ENCODE data around the gene NEK6.

Gene NEK6

DNA sequence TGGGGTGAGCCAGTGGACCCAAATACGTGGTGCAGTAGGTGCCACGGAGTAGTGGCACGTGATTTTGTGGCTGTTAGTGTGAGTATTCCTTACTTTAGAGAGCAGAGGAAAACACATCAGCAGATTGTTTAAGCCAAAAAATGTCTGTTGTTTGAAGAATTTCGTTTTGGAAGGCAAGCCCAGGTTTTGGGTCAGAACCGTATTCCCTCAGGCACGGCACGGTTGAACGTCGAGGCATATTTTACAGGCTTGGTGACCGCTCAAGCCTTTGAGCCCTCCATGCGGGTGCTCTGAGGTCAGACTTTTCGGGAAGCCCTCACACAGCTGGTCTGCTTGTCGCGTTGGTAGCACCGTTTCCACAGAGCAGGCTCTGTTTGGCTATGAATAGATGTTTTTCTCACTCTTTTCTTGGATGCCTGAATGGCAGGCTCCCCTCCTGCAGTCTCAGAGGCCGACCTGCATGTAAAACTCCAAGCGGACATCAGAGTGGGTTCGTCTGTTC lies 27.2 kb downstream of the NEK6 start:
- H3K27ac ChIP-seq (replicated peaks) = peak overlapping the region; percentile 82
- H3K4me3 ChIP-seq (replicated peaks; ENCODE audit: insufficient read depth, low read length) = no peak overlapping the region
- no peak for DNase-seq (ENCODE audit: low read depth in 1 of 2, low spot score in 1 of 2)

DNA sequence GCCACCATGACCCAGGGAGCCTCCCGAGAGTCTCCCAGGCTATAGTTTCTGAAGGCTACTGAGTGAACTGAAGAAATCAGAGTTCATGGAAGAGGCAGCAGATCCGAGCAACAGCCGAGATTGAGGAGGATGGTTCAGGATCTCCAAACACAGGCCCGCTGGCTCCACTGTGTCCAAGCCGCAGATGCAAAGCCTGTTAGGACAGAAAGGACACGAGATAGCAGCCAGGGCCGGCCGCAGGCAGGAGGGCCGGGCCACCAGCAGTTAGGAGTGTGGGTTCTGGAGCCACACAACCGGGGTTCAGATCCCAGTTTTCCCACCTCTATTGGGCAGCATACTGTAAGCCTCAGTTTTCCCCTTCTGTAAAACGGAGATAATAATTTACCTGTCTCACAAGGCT lies 27.7 kb downstream of the NEK6 start:
- H3K27ac ChIP-seq (replicated peaks) = peak overlapping the region; percentile 82
- DNase-seq (ENCODE audit: low read depth in 1 of 2, low spot score in 1 of 2) = no peak
- H3K27me3 ChIP-seq (ENCODE audit: insufficient read depth, poor library complexity, severe bottlenecking) = no peaks in the 10 kb centered on the region
- TF ChIP-seq, protein P1, sequence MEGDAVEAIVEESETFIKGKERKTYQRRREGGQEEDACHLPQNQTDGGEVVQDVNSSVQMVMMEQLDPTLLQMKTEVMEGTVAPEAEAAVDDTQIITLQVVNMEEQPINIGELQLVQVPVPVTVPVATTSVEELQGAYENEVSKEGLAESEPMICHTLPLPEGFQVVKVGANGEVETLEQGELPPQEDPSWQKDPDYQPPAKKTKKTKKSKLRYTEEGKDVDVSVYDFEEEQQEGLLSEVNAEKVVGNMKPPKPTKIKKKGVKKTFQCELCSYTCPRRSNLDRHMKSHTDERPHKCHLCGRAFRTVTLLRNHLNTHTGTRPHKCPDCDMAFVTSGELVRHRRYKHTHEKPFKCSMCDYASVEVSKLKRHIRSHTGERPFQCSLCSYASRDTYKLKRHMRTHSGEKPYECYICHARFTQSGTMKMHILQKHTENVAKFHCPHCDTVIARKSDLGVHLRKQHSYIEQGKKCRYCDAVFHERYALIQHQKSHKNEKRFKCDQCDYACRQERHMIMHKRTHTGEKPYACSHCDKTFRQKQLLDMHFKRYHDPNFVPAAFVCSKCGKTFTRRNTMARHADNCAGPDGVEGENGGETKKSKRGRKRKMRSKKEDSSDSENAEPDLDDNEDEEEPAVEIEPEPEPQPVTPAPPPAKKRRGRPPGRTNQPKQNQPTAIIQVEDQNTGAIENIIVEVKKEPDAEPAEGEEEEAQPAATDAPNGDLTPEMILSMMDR (IDR thresholded peaks at IDR 0.05; ENCODE audit: insufficient read depth, low read length) = no peak
- TF ChIP-seq GABPA (IDR thresholded peaks at IDR 0.05; ENCODE audit: low read depth) (no peak), POLR2AphosphoS5 (IDR thresholded peaks at IDR 0.05; ENCODE audit: low read depth) (no peak), SPI1 (IDR thresholded peaks at IDR 0.05; ENCODE audit: borderline replicate concordance, low read depth) (no peak)
- TF ChIP-seq, protein P2, sequence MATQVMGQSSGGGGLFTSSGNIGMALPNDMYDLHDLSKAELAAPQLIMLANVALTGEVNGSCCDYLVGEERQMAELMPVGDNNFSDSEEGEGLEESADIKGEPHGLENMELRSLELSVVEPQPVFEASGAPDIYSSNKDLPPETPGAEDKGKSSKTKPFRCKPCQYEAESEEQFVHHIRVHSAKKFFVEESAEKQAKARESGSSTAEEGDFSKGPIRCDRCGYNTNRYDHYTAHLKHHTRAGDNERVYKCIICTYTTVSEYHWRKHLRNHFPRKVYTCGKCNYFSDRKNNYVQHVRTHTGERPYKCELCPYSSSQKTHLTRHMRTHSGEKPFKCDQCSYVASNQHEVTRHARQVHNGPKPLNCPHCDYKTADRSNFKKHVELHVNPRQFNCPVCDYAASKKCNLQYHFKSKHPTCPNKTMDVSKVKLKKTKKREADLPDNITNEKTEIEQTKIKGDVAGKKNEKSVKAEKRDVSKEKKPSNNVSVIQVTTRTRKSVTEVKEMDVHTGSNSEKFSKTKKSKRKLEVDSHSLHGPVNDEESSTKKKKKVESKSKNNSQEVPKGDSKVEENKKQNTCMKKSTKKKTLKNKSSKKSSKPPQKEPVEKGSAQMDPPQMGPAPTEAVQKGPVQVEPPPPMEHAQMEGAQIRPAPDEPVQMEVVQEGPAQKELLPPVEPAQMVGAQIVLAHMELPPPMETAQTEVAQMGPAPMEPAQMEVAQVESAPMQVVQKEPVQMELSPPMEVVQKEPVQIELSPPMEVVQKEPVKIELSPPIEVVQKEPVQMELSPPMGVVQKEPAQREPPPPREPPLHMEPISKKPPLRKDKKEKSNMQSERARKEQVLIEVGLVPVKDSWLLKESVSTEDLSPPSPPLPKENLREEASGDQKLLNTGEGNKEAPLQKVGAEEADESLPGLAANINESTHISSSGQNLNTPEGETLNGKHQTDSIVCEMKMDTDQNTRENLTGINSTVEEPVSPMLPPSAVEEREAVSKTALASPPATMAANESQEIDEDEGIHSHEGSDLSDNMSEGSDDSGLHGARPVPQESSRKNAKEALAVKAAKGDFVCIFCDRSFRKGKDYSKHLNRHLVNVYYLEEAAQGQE (IDR thresholded peaks at IDR 0.05; ENCODE audit: insufficient replicate concordance, low read depth) = no peak
- H3K4me3 ChIP-seq (replicated peaks; ENCODE audit: insufficient read depth, low read length) = no peak overlapping the region

More for the DNA sequence above, 27.2 kb downstream of the NEK6 start:
- no peaks in the 10 kb centered on the region for H3K27me3 ChIP-seq (ENCODE audit: insufficient read depth, poor library complexity, severe bottlenecking)
- TF ChIP-seq GABPA (IDR thresholded peaks at IDR 0.05; ENCODE audit: low read depth) (no peak), POLR2AphosphoS5 (IDR thresholded peaks at IDR 0.05; ENCODE audit: low read depth) (no peak), SPI1 (IDR thresholded peaks at IDR 0.05; ENCODE audit: borderline replicate concordance, low read depth) (no peak)
- TF ChIP-seq, protein P2 (IDR thresholded peaks at IDR 0.05; ENCODE audit: insufficient replicate concordance, low read depth) = no peak
- TF ChIP-seq, protein P1 (IDR thresholded peaks at IDR 0.05; ENCODE audit: insufficient read depth, low read length) = no peak

DNA sequence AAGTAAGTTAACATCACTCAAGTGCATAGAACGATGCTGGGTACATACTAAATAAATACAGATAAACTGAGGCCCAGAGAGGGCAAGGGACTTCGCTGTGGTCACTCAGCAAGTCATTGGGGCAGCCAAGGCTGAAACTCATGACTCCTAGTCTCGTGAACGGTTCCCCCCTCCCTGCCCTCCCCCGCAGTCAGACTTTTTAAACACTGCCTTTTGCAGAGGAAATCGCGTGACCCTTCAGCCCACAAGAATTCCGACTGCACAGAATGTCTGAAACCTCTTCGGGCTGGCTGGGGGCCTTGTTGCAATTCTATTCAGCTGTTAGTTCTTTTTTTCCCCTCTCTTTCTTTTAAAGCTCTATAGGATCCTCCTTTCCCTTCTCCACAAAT lies 28.1 kb downstream of the NEK6 start:
- H3K4me3 ChIP-seq (replicated peaks; ENCODE audit: insufficient read depth, low read length) = no peak overlapping the region
- peak overlapping the region; percentile 82 for H3K27ac ChIP-seq (replicated peaks)
- H3K27me3 ChIP-seq (ENCODE audit: insufficient read depth, poor library complexity, severe bottlenecking) = no peaks in the 10 kb centered on the region
- peak; percentile 22; the same call in 1 of the 2 replicates for TF ChIP-seq SPI1 (IDR thresholded peaks at IDR 0.05; ENCODE audit: borderline replicate concordance, low read depth)
- TF ChIP-seq, protein P1 (IDR thresholded peaks at IDR 0.05; ENCODE audit: insufficient read depth, low read length) = no peak
- TF ChIP-seq, protein P2 (IDR thresholded peaks at IDR 0.05; ENCODE audit: insufficient replicate concordance, low read depth) = no peak
- 0 out of 2 replicates have a peak, but pooled peaks have one; percentile 39 for TF ChIP-seq GABPA (IDR thresholded peaks at IDR 0.05; ENCODE audit: low read depth)
- TF ChIP-seq POLR2AphosphoS5 (IDR thresholded peaks at IDR 0.05; ENCODE audit: low read depth) = peak; percentile 68
- DNase-seq (ENCODE audit: low read depth in 1 of 2, low spot score in 1 of 2) = peak; percentile 79 to 95
